DOHH2 (cell line): ENCODE measurements around the gene PRSS56.

Experiments
- EZH2phosphoT487 ChIP-seq: fragments of 200-600 bp; sonication (generic); IDR thresholded peaks from 2 replicates; pipeline ENCODE4 v1.6.1; 2017; ENCODE audit warnings: borderline replicate concordance, mild to moderate bottlenecking, antibody characterized with exemption, low read length, moderate library complexity, mixed read lengths
- TF ChIP-seq, protein P1 (sequence below): fragments of 200-600 bp; sonication (generic); IDR thresholded peaks from one replicate; pipeline ENCODE4 v1.5.1; 2014; ENCODE audit warnings: antibody characterized with exemption, mild to moderate bottlenecking, low read depth, low read length; ENCODE audit not compliant: poor library complexity, severe bottlenecking

DNA sequence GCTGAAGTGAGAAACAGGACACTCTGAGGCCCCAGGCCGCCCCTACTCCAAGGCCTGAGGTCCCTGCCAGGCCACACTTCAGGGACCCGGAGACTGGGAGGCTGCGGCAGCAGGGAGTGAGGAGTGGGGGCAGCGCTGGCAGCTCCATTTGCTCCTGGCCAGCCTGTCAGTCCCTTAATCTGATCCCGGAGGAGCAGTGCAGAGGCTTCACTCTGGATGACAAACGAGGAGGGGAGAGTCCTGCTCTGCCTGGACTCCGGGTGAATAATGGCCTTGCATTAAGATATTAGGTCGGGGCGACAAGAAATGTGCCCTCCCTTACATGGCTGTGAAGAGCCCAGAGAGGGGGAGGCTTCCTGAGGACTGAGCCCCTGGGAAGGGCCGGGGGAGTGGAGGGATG, 14.3 kb upstream of the PRSS56 start:
- TF ChIP-seq, protein P1, sequence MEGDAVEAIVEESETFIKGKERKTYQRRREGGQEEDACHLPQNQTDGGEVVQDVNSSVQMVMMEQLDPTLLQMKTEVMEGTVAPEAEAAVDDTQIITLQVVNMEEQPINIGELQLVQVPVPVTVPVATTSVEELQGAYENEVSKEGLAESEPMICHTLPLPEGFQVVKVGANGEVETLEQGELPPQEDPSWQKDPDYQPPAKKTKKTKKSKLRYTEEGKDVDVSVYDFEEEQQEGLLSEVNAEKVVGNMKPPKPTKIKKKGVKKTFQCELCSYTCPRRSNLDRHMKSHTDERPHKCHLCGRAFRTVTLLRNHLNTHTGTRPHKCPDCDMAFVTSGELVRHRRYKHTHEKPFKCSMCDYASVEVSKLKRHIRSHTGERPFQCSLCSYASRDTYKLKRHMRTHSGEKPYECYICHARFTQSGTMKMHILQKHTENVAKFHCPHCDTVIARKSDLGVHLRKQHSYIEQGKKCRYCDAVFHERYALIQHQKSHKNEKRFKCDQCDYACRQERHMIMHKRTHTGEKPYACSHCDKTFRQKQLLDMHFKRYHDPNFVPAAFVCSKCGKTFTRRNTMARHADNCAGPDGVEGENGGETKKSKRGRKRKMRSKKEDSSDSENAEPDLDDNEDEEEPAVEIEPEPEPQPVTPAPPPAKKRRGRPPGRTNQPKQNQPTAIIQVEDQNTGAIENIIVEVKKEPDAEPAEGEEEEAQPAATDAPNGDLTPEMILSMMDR, result no peak
- no peak for TF ChIP-seq EZH2phosphoT487
